ENCODE results near the gene CASS4.

Gene CASS4

GRCh38 chr20:56488566-56488965, 76.5 kb downstream of the CASS4 start:
- TF ChIP-seq EZH2 (IDR thresholded peaks at IDR 0.05) (no peak), FOXP2 (optimal IDR thresholded peaks at IDR 0.05; ENCODE audit: control extremely low read depth, extremely low read length, insufficient read depth) (no peak), POLR2AphosphoS5 (IDR thresholded peaks at IDR 0.05; ENCODE audit: borderline replicate concordance, low read depth, low read length) (no peak)

GRCh38 chr20:56501116-56501515, 89.1 kb downstream of the CASS4 start:
- Histone ChIP-seq H3K9me3 (ENCODE audit: low read depth, low read length) (no peaks in the 10 kb centered on the region), H3K36me3 (ENCODE audit: insufficient read depth, low read length) (peaks cover 17% of the 10 kb centered on the region), H3K9ac (ENCODE audit: insufficient read length) (no peak overlapping the region), H3K4me3 (no peak overlapping the region), H3K27ac (no peak overlapping the region)
- no peak for DNase-seq (ENCODE audit: low read depth, low spot score)
- TF ChIP-seq EZH2 (IDR thresholded peaks at IDR 0.05) (no peak), FOXP2 (optimal IDR thresholded peaks at IDR 0.05; ENCODE audit: control extremely low read depth, extremely low read length, insufficient read depth) (no peak), POLR2AphosphoS5 (IDR thresholded peaks at IDR 0.05; ENCODE audit: borderline replicate concordance, low read depth, low read length) (no peak)

More at GRCh38 chr20:56488566-56488965, 76.5 kb downstream of the CASS4 start:
- Histone ChIP-seq H3K9me3 (ENCODE audit: low read depth, low read length) (no peaks in the 10 kb centered on the region), H3K36me3 (ENCODE audit: insufficient read depth, low read length) (peaks cover 35% of the 10 kb centered on the region; the same call in 1 of the 2 replicates), H3K27ac (no peak overlapping the region), H3K9ac (ENCODE audit: insufficient read length) (no peak overlapping the region), H3K4me3 (no peak overlapping the region)
- no peak for DNase-seq (ENCODE audit: low read depth, low spot score)

- no peak overlapping the region for H3K4me3 ChIP-seq
- TF ChIP-seq POLR2AphosphoS5 (IDR thresholded peaks at IDR 0.05; ENCODE audit: borderline replicate concordance, low read depth, low read length) (no peak), FOXP2 (optimal IDR thresholded peaks at IDR 0.05; ENCODE audit: control extremely low read depth, extremely low read length, insufficient read depth) (no peak), EZH2 (IDR thresholded peaks at IDR 0.05) (no peak)
- H3K36me3 ChIP-seq (ENCODE audit: insufficient read depth, low read length), result no peaks in the 10 kb centered on the region
These were observed 91.9 kb downstream of the CASS4 start for GRCh38 chr20:56503916-56504315.

GRCh38 chr20:56504373-56505005, 92.4 kb downstream of the CASS4 start:
- DNase-seq (ENCODE audit: low read depth, low spot score), result no peak
- TF ChIP-seq FOXP2 (optimal IDR thresholded peaks at IDR 0.05; ENCODE audit: control extremely low read depth, extremely low read length, insufficient read depth) (no peak), POLR2AphosphoS5 (IDR thresholded peaks at IDR 0.05; ENCODE audit: borderline replicate concordance, low read depth, low read length) (no peak), EZH2 (IDR thresholded peaks at IDR 0.05) (no peak)
- H3K4me3 ChIP-seq, result no peak overlapping the region

More at GRCh38 chr20:56503916-56504315, 91.9 kb downstream of the CASS4 start:
- Histone ChIP-seq H3K27ac (no peak overlapping the region), H3K9me3 (ENCODE audit: low read depth, low read length) (no peaks in the 10 kb centered on the region), H3K9ac (ENCODE audit: insufficient read length) (no peak overlapping the region)
- no peak for DNase-seq (ENCODE audit: low read depth, low spot score)

GRCh38 chr20:56506103-56506502, 94.0 kb downstream of the CASS4 start:
- H3K36me3 ChIP-seq (ENCODE audit: insufficient read depth, low read length), result no peaks in the 10 kb centered on the region

More at GRCh38 chr20:56504373-56505005, 92.4 kb downstream of the CASS4 start:
- no peaks in the 10 kb centered on the region for H3K9me3 ChIP-seq (ENCODE audit: low read depth, low read length)
- H3K36me3 ChIP-seq (ENCODE audit: insufficient read depth, low read length), result no peaks in the 10 kb centered on the region
- no peak overlapping the region for H3K9ac ChIP-seq (ENCODE audit: insufficient read length)
- no peak overlapping the region for H3K27ac ChIP-seq

More at GRCh38 chr20:56506103-56506502, 94.0 kb downstream of the CASS4 start:
- no peak overlapping the region for H3K4me3 ChIP-seq
- TF ChIP-seq POLR2AphosphoS5 (IDR thresholded peaks at IDR 0.05; ENCODE audit: borderline replicate concordance, low read depth, low read length) (no peak), EZH2 (IDR thresholded peaks at IDR 0.05) (no peak), FOXP2 (optimal IDR thresholded peaks at IDR 0.05; ENCODE audit: control extremely low read depth, extremely low read length, insufficient read depth) (no peak)
- H3K27ac ChIP-seq, result no peak overlapping the region
- DNase-seq (ENCODE audit: low read depth, low spot score), result no peak
- no peak overlapping the region for H3K9ac ChIP-seq (ENCODE audit: insufficient read length)
- H3K9me3 ChIP-seq (ENCODE audit: low read depth, low read length), result no peaks in the 10 kb centered on the region
